ENCODE data around the gene KLHL5.
A peak's percentile ranks its signal among the peaks of the same experiment; 100 is the strongest.
"Not testable (repeated sequence)": the region's sequence is repeated elsewhere in the genome, so short reads cannot be mapped to it uniquely, and the experiment has no call there.

Gene KLHL5

GRCh38 chr4:39029752-39030694 lies 32.0 kb upstream of the KLHL5 start:
- Histone ChIP-seq H3K36me3 (ENCODE audit: insufficient read depth, low read length) (no peaks in the 10 kb centered on the region), H3K4me1 (ENCODE audit: insufficient read depth, low read length) (peaks cover 53% of the 10 kb centered on the region), H3K4me3 (ENCODE audit: low read depth in 1 of 2, low read length in 2 of 2) (peak overlapping the region; percentile 9 to 52; a peak in 3 of 4 replicates), H3K79me2 (ENCODE audit: insufficient read depth, low read length) (peaks cover 12% of the 10 kb centered on the region), H3K27ac (ENCODE audit: low read length) (peak overlapping the region; percentile 51), H3K9ac (ENCODE audit: low read depth, low read length) (peak overlapping the region; percentile 51), H4K20me1 (ENCODE audit: insufficient read depth, low read length) (no peaks in the 10 kb centered on the region), H3K9me3 (ENCODE audit: insufficient read depth, low read length, severe bottlenecking) (no peaks in the 10 kb centered on the region), H2AFZ (ENCODE audit: low read depth, low read length) (peak overlapping the region; percentile 53), H3K4me2 (ENCODE audit: insufficient read depth, low read length) (peak overlapping the region; percentile 57), H3K27me3 (ENCODE audit: insufficient read depth, low read length, poor library complexity) (no peaks in the 10 kb centered on the region)
- peak; percentile 26 for TF ChIP-seq CTCF (IDR thresholded peaks at IDR 0.05; ENCODE audit: borderline replicate concordance, extremely low read depth, low read length, poor library complexity, severe bottlenecking)
- no peak for TF ChIP-seq EZH2 (IDR thresholded peaks at IDR 0.05; ENCODE audit: borderline replicate concordance, low read depth, low read length, severe bottlenecking)
- DNase-seq (no peak), ATAC-seq (ENCODE audit: insufficient read depth, low read depth) (peak; percentile 60)

GRCh38 chr4:39030725-39031124 lies 31.3 kb upstream of the KLHL5 start:
- Histone ChIP-seq H3K4me1 (ENCODE audit: insufficient read depth, low read length) (peaks cover 53% of the 10 kb centered on the region), H3K4me3 (ENCODE audit: low read depth in 1 of 2, low read length in 2 of 2) (peak overlapping the region; percentile 9 to 52; a peak in 3 of 4 replicates), H3K27me3 (ENCODE audit: insufficient read depth, low read length, poor library complexity) (no peaks in the 10 kb centered on the region), H3K4me2 (ENCODE audit: insufficient read depth, low read length) (peak overlapping the region; percentile 57), H3K36me3 (ENCODE audit: insufficient read depth, low read length) (no peaks in the 10 kb centered on the region), H3K27ac (ENCODE audit: low read length) (peak overlapping the region; percentile 51), H2AFZ (ENCODE audit: low read depth, low read length) (peak overlapping the region; percentile 53), H3K9ac (ENCODE audit: low read depth, low read length) (peak overlapping the region; percentile 51), H4K20me1 (ENCODE audit: insufficient read depth, low read length) (no peaks in the 10 kb centered on the region), H3K9me3 (ENCODE audit: insufficient read depth, low read length, severe bottlenecking) (no peaks in the 10 kb centered on the region), H3K79me2 (ENCODE audit: insufficient read depth, low read length) (peaks cover 12% of the 10 kb centered on the region)
- TF ChIP-seq CTCF (IDR thresholded peaks at IDR 0.05; ENCODE audit: borderline replicate concordance, extremely low read depth, low read length, poor library complexity, severe bottlenecking): no peak
- no peak for TF ChIP-seq EZH2 (IDR thresholded peaks at IDR 0.05; ENCODE audit: borderline replicate concordance, low read depth, low read length, severe bottlenecking)
- ATAC-seq (ENCODE audit: insufficient read depth, low read depth): 0 out of 3 replicates have a peak, but pooled peaks have one; percentile 10
- DNase-seq: no peak

GRCh38 chr4:39031590-39032020 lies 30.4 kb upstream of the KLHL5 start:
- peak overlapping the region; percentile 73 for H3K27ac ChIP-seq (ENCODE audit: low read length)

More at GRCh38 chr4:39031590-39032020, 30.4 kb upstream of the KLHL5 start:
- H3K36me3 ChIP-seq (ENCODE audit: insufficient read depth, low read length); DNase-seq; H3K9me3 ChIP-seq (ENCODE audit: insufficient read depth, low read length, severe bottlenecking); ATAC-seq (ENCODE audit: insufficient read depth, low read depth); H4K20me1 ChIP-seq (ENCODE audit: insufficient read depth, low read length); H3K27me3 ChIP-seq (ENCODE audit: insufficient read depth, low read length, poor library complexity): not testable (repeated sequence)
- Histone ChIP-seq H3K4me2 (ENCODE audit: insufficient read depth, low read length) (peak overlapping the region; percentile 57), H3K4me1 (ENCODE audit: insufficient read depth, low read length) (peaks cover 53% of the 10 kb centered on the region), H2AFZ (ENCODE audit: low read depth, low read length) (peak overlapping the region; percentile 65), H3K4me3 (ENCODE audit: low read depth in 1 of 2, low read length in 2 of 2) (peak overlapping the region; percentile 25 to 52; a peak in 3 of 4 replicates), H3K9ac (ENCODE audit: low read depth, low read length) (peak overlapping the region; percentile 51), H3K79me2 (ENCODE audit: insufficient read depth, low read length) (peaks cover 12% of the 10 kb centered on the region)

All from DND-41 (cell line).